Calu3 (cell line): Measurements from ENCODE around the gene CD3G. TPM values are rescaled to one million over a fixed set of nuclear protein-coding genes. Genes with fewer than 3 reads are reported as not detected.
A peak's percentile ranks its signal among the peaks of the same experiment; 100 is the strongest.

Experiments
- BruUV-seq: library from RNA; stranded (reverse); fragments of 400-500 nt; replicated peaks from 2 replicates; lab custom pipeline; 2021; lab: Mats Ljungman, UMichigan
- CTCF ChIA-PET: fragments of 300-600 bp; sonication (Branson Sonifier 250); formaldehyde crosslinking; loops from one replicate; lab custom pipeline; 2022; ENCODE audit warnings: antibody characterized with exemption; lab: Charles Lee
- DNase-seq: peaks from one replicate; pipeline ENCODE4 v3.0.0; 2022
- H3K27ac Mint-ChIP-seq: one replicate; pipeline ENCODE4 v1.8.0; 2022; ENCODE audit warnings: mixed read lengths; ENCODE audit not compliant: unreplicated experiment
- H3K27me3 Mint-ChIP-seq: one replicate; pipeline ENCODE4 v1.8.0; 2022; ENCODE audit warnings: mixed read lengths; ENCODE audit not compliant: unreplicated experiment
- H3K36me3 Mint-ChIP-seq: one replicate; pipeline ENCODE4 v1.8.0; 2022; ENCODE audit warnings: mild to moderate bottlenecking, moderate library complexity, mixed read lengths; ENCODE audit not compliant: insufficient read depth, unreplicated experiment
- H3K4me1 Mint-ChIP-seq: one replicate; pipeline ENCODE4 v1.8.0; 2022; ENCODE audit warnings: mild to moderate bottlenecking, low read depth, mixed read lengths; ENCODE audit not compliant: unreplicated experiment
- H3K4me3 Mint-ChIP-seq: one replicate; pipeline ENCODE4 v1.8.0; 2022; ENCODE audit warnings: mild to moderate bottlenecking, low read depth, moderate library complexity, mixed read lengths; ENCODE audit not compliant: unreplicated experiment
- H3K9me3 Mint-ChIP-seq: one replicate; pipeline ENCODE4 v1.8.0; 2022; ENCODE audit warnings: low read depth, mixed read lengths; ENCODE audit not compliant: unreplicated experiment
- CTCF ChIP-seq: fragments of 200-600 bp; IDR thresholded peaks from one replicate; pipeline ENCODE4 v1.8.0; 2022; ENCODE audit warnings: antibody characterized with exemption; ENCODE audit not compliant: unreplicated experiment
- intact Hi-C: fragments of 100-400 bp; cut with micrococcal nuclease; formaldehyde crosslinking; loops from one replicate; pipeline ENCODE4 v1.10.0; 2022; ENCODE audit not compliant: unreplicated experiment
- total RNA-seq: library from RNA; stranded (reverse); gene quantifications from 2 replicates; pipeline ENCODE4 v1.2.3, GENCODE V29; 2022

CD3G gene
- total RNA-seq, 1 experiment from 2014 or later = not detected

GRCh38 chr11:118313242-118313641 lies 30.9 kb upstream of the CD3G start:
- Mint-ChIP-seq H3K36me3 (no peaks in the 10 kb centered on the region), H3K27me3 (peaks cover 14% of the 10 kb centered on the region), H3K4me3 (no peak overlapping the region), H3K4me1 (peaks cover 26% of the 10 kb centered on the region), H3K9me3 (no peaks in the 10 kb centered on the region), H3K27ac (no peak overlapping the region)
- intact Hi-C loops = no loop called here
- DNase-seq = no peak
- CTCF ChIA-PET = interaction anchor here (1.1 kb wide), 1 partner anchor 18 kb away, joined by 4 read pairs; no protein-coding TSS in a partner anchor
- BruUV-seq = no TSS peak
- no peak for TF ChIP-seq CTCF

DNA sequence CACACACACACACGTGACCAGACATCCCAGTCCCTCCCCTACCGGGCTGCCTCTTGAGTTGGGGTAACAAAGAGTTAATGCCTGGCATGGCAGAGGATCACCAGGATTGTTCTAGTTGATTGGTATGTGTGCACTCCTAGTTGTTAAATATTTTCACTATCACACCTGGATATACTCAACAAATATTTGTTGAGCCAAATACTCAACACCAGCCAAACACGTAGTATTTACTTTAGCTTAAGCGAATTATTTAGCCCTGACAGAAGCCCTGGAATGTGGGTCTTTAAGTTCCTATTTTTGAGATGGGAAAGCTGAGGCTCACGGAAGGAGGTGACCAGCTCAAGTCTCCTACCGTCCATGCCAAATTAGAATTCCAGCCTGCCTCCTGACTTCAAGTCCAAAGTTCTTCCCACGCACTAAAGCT lies 29.1 kb upstream of the CD3G start:
- no TSS peak for BruUV-seq
- H3K36me3 Mint-ChIP-seq = no peaks in the 10 kb centered on the region
- peak overlapping the region; percentile 16 for H3K4me3 Mint-ChIP-seq
- CTCF ChIA-PET = interaction anchor here (0.6 to 0.7 kb wide), 2 partner anchors 12 kb away, joined by 3 to 4 read pairs; no protein-coding TSS in a partner anchor
- peaks cover 34% of the 10 kb centered on the region for H3K4me1 Mint-ChIP-seq
- TF ChIP-seq CTCF = no peak
- DNase-seq = no peak
- no peaks in the 10 kb centered on the region for H3K9me3 Mint-ChIP-seq
- peaks cover 14% of the 10 kb centered on the region for H3K27me3 Mint-ChIP-seq
- no peak overlapping the region for H3K27ac Mint-ChIP-seq
- intact Hi-C loops = no loop called here

- H3K27ac Mint-ChIP-seq = no peak overlapping the region
- no peaks in the 10 kb centered on the region for H3K27me3 Mint-ChIP-seq
- H3K4me1 Mint-ChIP-seq = peaks cover 41% of the 10 kb centered on the region
Measured at GRCh38 chr11:118318124-118318523, 26.0 kb upstream of the CD3G start.

GRCh38 chr11:118318581-118319336 lies 25.4 kb upstream of the CD3G start:
- no peak for TF ChIP-seq CTCF
- Mint-ChIP-seq H3K27me3 (no peaks in the 10 kb centered on the region), H3K4me1 (peaks cover 41% of the 10 kb centered on the region), H3K4me3 (no peak overlapping the region), H3K36me3 (no peaks in the 10 kb centered on the region), H3K27ac (no peak overlapping the region), H3K9me3 (peaks cover 2% of the 10 kb centered on the region)
- intact Hi-C loops = no loop called here
- BruUV-seq = no TSS peak
- no peak for DNase-seq
- CTCF ChIA-PET = no interaction called here

More at GRCh38 chr11:118318124-118318523, 26.0 kb upstream of the CD3G start:
- no TSS peak for BruUV-seq
- CTCF ChIA-PET = no interaction called here
- no peak for DNase-seq
- intact Hi-C loops = no loop called here
- no peak overlapping the region for H3K4me3 Mint-ChIP-seq
- no peak for TF ChIP-seq CTCF
- peaks cover 2% of the 10 kb centered on the region for H3K9me3 Mint-ChIP-seq
- no peaks in the 10 kb centered on the region for H3K36me3 Mint-ChIP-seq
